Fibroblast of the conjunctiva (primary cell): Measurements from ENCODE around the gene PXN.

Source experiments
- DNase-seq: peaks from one replicate; pipeline ENCODE4 v3.0.0-alpha.2; 2010; ENCODE audit warnings: low read depth

The PXN gene

GRCh38 chr12:120265473-120266179 lies at the start of gene PXN:
Gene PXN, minus strand, starts transcription at chr12:120265730. Its CDS starts 101 bp downstream, at chr12:120265629.
- DNase-seq: peak; percentile 60

- no peak for DNase-seq
Observed at GRCh38 chr12:120314220-120314619, 48.7 kb upstream of the PXN start.

GRCh38 chr12:120301962-120302815 lies 36.7 kb upstream of the PXN start, which contains the start of gene SIRT4:
Gene SIRT4, plus strand, starts transcription at chr12:120302321. Its CDS starts 1,241 bp downstream, at chr12:120303562.
- peak; percentile 89 for DNase-seq

GRCh38 chr12:120292661-120293531 lies 27.4 kb upstream of the PXN start, which contains the start of gene RNU4-1:
Gene RNU4-1, minus strand, starts transcription at chr12:120293237.
- peak; percentile 92 for DNase-seq

GRCh38 chr12:120292411-120292660 lies 26.8 kb upstream of the PXN start:
- no peak for DNase-seq

GRCh38 chr12:120290609-120291305 lies 25.2 kb upstream of the PXN start:
- no peak for DNase-seq

GRCh38 chr12:120287491-120287890 lies 22.0 kb upstream of the PXN start:
- DNase-seq: no peak

GRCh38 chr12:120286768-120287490 lies 21.4 kb upstream of the PXN start:
- DNase-seq: no peak

GRCh38 chr12:120284381-120284780 lies 18.9 kb upstream of the PXN start:
- no peak for DNase-seq

GRCh38 chr12:120283318-120283717 lies 17.8 kb upstream of the PXN start:
- DNase-seq: no peak

- no peak for DNase-seq
Observed at GRCh38 chr12:120278137-120279069, 12.9 kb upstream of the PXN start.

- DNase-seq: no peak
Observed at GRCh38 chr12:120276734-120277133, 11.2 kb upstream of the PXN start.

GRCh38 chr12:120267736-120268135 lies 2.2 kb upstream of the PXN start:
- DNase-seq: no peak

- no peak for DNase-seq
Observed at GRCh38 chr12:120266180-120266870, 795 bp upstream of the PXN start.

- DNase-seq: no peak
Observed at GRCh38 chr12:120264904-120265472, 542 bp downstream of the PXN start.

- DNase-seq: no peak
Observed at GRCh38 chr12:120264086-120264903, 1.2 kb downstream of the PXN start.

- no peak for DNase-seq
Observed at GRCh38 chr12:120263748-120264085, 1.8 kb downstream of the PXN start.
